GM12878 (cell line): ENCODE data around the gene SRCIN1. TPM values are rescaled to one million over a fixed set of nuclear protein-coding genes. Genes with fewer than 3 reads are reported as not detected.

ENCODE experiments used
- ASH2L ChIP-seq: fragments of 300-600, 200-600 bp; sonication (generic); IDR thresholded peaks from 2 replicates; pipeline ENCODE4 v1.6.1; 2017; ENCODE audit warnings: low read depth, mild to moderate bottlenecking, borderline replicate concordance
- ATF7 ChIP-seq: fragments of 450-650 bp; IDR thresholded peaks from 2 replicates; pipeline ENCODE4 v1.6.1; 2016; ENCODE audit warnings: low read depth, mild to moderate bottlenecking
- CHD2 ChIP-seq: IDR thresholded peaks from 2 replicates; pipeline ENCODE4 v1.6.1; 2011; ENCODE audit warnings: low read depth, low read length, improper control_type of control experiment, borderline replicate concordance
- ESRRA ChIP-seq: IDR thresholded peaks from 2 replicates; pipeline ENCODE4 v1.6.1; 2012; ENCODE audit warnings: mild to moderate bottlenecking, low read length, improper control_type of control experiment
- KDM1A ChIP-seq: fragments of 200-600 bp; sonication (generic); IDR thresholded peaks from 2 replicates; pipeline ENCODE4 v1.6.1; 2016; ENCODE audit warnings: borderline replicate concordance
- MLLT1 ChIP-seq: fragments of 450-650 bp; IDR thresholded peaks from 2 replicates; pipeline ENCODE4 v1.6.1; 2016; ENCODE audit warnings: mild to moderate bottlenecking
- PAX5 ChIP-seq: IDR thresholded peaks from 2 replicates; pipeline ENCODE4 v1.6.1; 2011; ENCODE audit warnings: low read depth, low read length, borderline replicate concordance
- PKNOX1 ChIP-seq: fragments of 450-650 bp; IDR thresholded peaks from 2 replicates; pipeline ENCODE4 v1.6.1; 2016; ENCODE audit warnings: mild to moderate bottlenecking
- RAD51 ChIP-seq: fragments of 450-650 bp; IDR thresholded peaks from 2 replicates; pipeline ENCODE4 v1.6.1; 2016; ENCODE audit warnings: moderate library complexity, mild to moderate bottlenecking, inconsistent platforms
- RBBP5 ChIP-seq: fragments of 200-600 bp; sonication (generic); conservative IDR thresholded peaks from 2 replicates; pipeline ENCODE4 v1.6.1; 2016
- SMARCA5 ChIP-seq: fragments of 450-650 bp; IDR thresholded peaks from 2 replicates; pipeline ENCODE4 v1.6.1; 2017; ENCODE audit warnings: mild to moderate bottlenecking
- TCF12 ChIP-seq: IDR thresholded peaks from 2 replicates; pipeline ENCODE4 v1.6.1; 2011; ENCODE audit warnings: low read depth, mild to moderate bottlenecking, low read length
- ZNF217 ChIP-seq: fragments of 450-650 bp; IDR thresholded peaks from 2 replicates; pipeline ENCODE4 v1.6.1; 2017; ENCODE audit warnings: antibody characterized with exemption, mild to moderate bottlenecking
- ZNF274 ChIP-seq: IDR thresholded peaks from one replicate; pipeline ENCODE4 v1.8.0; 2011; ENCODE audit not compliant: insufficient read length, insufficient read depth
- ZNF687 ChIP-seq: fragments of 450-650 bp; IDR thresholded peaks from 2 replicates; pipeline ENCODE4 v1.6.1; 2017; ENCODE audit warnings: mild to moderate bottlenecking, moderate library complexity
- polyA plus RNA-seq, 11 experiments: library from polyadenylated mRNA; depleted of rRNA in 4 of 11; unstranded in 6 of 11; stranded (reverse) in 5 of 11; fragments of >200 nt; fragmentation: Nextera tagmentation in 4 of 11; fragmentation: Illumina TruSeq in 1 of 11; extraction: Ambion mirVana in 4 of 11; extraction: Trizol in 1 of 11; gene quantifications; 1 replicate in 1 of 11; 2 replicates in 10 of 11; pipeline versions ENCODE4 v1.2.1 to v1.2.3, GENCODE V29; 2011 to 2016; ENCODE audit warnings: inconsistent platforms in 2 of 11, missing spikeins in 2 of 11, low read depth in 1 of 11
- total RNA-seq, 4 experiments: library from RNA; depleted of rRNA in 3 of 4; stranded (reverse); fragments of >200 nt in 3 of 4; fragmentation: Illumina TruSeq in 1 of 4; extraction: Trizol in 1 of 4; gene quantifications; 2 replicates each; pipeline versions ENCODE4 v1.2.1 to v1.2.3, GENCODE V29; 2013 to 2021
- TF ChIP-seq, protein P1 (sequence below): fragments of 450-650 bp; IDR thresholded peaks from 2 replicates; pipeline ENCODE4 v1.6.1; 2017; ENCODE audit warnings: mild to moderate bottlenecking, moderate library complexity
- TF ChIP-seq, protein P2 (sequence below): fragments of 450-650 bp; IDR thresholded peaks from 2 replicates; pipeline ENCODE4 v1.6.1; 2017; ENCODE audit warnings: mild to moderate bottlenecking, low read depth, inconsistent platforms; ENCODE audit not compliant: poor library complexity, severe bottlenecking

The SRCIN1 gene
- total and polyA plus RNA-seq, 10 of the 15 experiments (the other 5 are each of a cell fraction or from before 2014, with no cell fraction given): under 0.01 to 0.74 (median 0.20) TPM; not detected in 3

DNA sequence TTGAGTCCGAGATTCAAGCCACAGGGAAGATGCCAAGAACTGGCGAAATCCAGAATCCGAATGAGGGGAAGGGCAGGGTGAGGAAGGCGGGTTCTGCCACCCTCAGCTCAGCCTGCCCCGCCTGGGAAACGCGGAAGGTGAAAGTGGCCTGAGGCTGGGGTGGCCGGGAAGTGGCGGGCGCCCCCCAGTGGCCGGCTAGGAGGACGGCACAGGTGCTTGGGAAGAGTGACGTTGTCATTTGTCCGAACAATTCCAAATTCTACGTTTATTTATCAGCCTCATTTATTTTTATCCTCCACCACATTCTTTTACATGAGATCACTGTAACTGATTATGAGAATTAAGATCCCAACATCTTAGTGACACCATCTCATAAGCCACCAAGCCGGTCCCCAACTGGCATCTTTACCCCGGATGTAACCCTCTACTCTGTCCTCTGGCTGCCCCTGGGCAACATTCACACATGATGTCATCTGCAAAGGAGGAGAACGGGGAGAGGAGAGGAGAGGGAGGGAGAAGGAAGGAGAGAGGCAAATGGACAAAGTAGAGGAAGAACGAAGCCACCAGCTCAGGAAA lies 21.3 kb downstream of the SRCIN1 start (continued):
- TF ChIP-seq ESRRA (0 out of 2 replicates have a peak, but pooled peaks have one; percentile 21), MLLT1 (no peak), ZNF217 (no peak), ZNF274 (no peak), PKNOX1 (no peak), KDM1A (no peak), PAX5 (no peak), SMARCA5 (peak; percentile 92), ATF7 (no peak), ASH2L (no peak), CHD2 (no peak), ZNF687 (no peak), RBBP5 (no peak), RAD51 (no peak), TCF12 (0 out of 2 replicates have a peak, but pooled peaks have one; percentile 33)
- TF ChIP-seq, protein P1, sequence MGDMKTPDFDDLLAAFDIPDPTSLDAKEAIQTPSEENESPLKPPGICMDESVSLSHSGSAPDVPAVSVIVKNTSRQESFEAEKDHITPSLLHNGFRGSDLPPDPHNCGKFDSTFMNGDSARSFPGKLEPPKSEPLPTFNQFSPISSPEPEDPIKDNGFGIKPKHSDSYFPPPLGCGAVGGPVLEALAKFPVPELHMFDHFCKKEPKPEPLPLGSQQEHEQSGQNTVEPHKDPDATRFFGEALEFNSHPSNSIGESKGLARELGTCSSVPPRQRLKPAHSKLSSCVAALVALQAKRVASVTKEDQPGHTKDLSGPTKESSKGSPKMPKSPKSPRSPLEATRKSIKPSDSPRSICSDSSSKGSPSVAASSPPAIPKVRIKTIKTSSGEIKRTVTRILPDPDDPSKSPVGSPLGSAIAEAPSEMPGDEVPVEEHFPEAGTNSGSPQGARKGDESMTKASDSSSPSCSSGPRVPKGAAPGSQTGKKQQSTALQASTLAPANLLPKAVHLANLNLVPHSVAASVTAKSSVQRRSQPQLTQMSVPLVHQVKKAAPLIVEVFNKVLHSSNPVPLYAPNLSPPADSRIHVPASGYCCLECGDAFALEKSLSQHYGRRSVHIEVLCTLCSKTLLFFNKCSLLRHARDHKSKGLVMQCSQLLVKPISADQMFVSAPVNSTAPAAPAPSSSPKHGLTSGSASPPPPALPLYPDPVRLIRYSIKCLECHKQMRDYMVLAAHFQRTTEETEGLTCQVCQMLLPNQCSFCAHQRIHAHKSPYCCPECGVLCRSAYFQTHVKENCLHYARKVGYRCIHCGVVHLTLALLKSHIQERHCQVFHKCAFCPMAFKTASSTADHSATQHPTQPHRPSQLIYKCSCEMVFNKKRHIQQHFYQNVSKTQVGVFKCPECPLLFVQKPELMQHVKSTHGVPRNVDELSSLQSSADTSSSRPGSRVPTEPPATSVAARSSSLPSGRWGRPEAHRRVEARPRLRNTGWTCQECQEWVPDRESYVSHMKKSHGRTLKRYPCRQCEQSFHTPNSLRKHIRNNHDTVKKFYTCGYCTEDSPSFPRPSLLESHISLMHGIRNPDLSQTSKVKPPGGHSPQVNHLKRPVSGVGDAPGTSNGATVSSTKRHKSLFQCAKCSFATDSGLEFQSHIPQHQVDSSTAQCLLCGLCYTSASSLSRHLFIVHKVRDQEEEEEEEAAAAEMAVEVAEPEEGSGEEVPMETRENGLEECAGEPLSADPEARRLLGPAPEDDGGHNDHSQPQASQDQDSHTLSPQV: no peak
- TF ChIP-seq, protein P2, sequence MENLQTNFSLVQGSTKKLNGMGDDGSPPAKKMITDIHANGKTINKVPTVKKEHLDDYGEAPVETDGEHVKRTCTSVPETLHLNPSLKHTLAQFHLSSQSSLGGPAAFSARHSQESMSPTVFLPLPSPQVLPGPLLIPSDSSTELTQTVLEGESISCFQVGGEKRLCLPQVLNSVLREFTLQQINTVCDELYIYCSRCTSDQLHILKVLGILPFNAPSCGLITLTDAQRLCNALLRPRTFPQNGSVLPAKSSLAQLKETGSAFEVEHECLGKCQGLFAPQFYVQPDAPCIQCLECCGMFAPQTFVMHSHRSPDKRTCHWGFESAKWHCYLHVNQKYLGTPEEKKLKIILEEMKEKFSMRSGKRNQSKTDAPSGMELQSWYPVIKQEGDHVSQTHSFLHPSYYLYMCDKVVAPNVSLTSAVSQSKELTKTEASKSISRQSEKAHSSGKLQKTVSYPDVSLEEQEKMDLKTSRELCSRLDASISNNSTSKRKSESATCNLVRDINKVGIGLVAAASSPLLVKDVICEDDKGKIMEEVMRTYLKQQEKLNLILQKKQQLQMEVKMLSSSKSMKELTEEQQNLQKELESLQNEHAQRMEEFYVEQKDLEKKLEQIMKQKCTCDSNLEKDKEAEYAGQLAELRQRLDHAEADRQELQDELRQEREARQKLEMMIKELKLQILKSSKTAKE: no peak
